Hindlimb muscle (tissue), 1 donor: Measurements from ENCODE around the gene SYT8. TPM values are rescaled to one million over a fixed set of nuclear protein-coding genes. Genes with fewer than 3 reads are reported as not detected.
"Not testable (repeated sequence)": the region's sequence is repeated elsewhere in the genome, so short reads cannot be mapped to it uniquely, and the experiment has no call there.

Source experiments
- DNase-seq: peaks from one replicate; pipeline ENCODE4 v3.0.0-alpha.2; 2013
- polyA plus RNA-seq: library from polyadenylated mRNA; unstranded; fragments of 120-200 nt; gene quantifications from one replicate; pipeline ENCODE4 v1.2.1, GENCODE V29; 2013; ENCODE audit not compliant: insufficient read length

Gene SYT8, protein sequence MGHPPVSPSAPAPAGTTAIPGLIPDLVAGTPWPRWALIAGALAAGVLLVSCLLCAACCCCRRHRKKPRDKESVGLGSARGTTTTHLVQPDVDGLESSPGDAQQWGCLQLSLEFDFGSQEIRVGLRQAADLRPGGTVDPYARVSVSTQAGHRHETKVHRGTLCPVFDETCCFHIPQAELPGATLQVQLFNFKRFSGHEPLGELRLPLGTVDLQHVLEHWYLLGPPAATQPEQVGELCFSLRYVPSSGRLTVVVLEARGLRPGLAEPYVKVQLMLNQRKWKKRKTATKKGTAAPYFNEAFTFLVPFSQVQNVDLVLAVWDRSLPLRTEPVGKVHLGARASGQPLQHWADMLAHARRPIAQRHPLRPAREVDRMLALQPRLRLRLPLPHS
- polyA plus RNA-seq, result 0.44 TPM

GRCh38 chr11:1834779-1835670 is at the start of gene SYT8:
Gene SYT8 (plus strand): TSS chr11:1834990. CDS start chr11:1835106, 116 bp downstream.
- DNase-seq, result no peak

DNA sequence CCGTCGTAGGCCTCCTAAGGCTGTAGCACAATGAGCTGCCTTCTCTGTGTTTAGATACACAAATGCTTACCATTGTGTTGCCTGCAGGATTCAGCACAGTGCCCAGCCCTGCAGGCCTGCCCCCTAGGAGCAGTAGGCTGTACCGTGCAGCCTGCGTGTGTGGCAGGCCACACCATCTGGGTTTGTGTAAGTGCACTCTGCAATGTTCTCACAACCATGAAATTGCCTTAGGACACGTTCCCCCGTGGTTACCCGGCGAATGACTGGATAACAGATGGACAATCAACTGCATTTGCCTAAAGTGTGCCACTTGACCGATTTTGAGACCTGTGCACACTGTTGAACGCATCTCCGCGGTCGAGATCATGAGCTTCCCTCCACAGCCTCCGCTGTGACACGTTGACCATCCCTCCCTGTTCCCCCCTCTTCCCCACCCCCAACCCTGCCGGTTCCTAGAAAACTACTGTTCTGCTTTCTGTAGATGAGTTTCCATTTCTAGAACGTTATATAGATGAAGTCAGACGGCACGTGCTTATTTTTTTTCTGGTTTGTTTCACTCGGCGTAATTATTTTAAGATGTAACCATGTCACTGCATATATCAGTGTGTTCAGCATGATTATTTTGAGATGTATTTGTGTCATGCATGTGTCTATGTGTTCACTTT is 48.9 kb upstream of the SYT8 start:
- DNase-seq, result no peak

DNA sequence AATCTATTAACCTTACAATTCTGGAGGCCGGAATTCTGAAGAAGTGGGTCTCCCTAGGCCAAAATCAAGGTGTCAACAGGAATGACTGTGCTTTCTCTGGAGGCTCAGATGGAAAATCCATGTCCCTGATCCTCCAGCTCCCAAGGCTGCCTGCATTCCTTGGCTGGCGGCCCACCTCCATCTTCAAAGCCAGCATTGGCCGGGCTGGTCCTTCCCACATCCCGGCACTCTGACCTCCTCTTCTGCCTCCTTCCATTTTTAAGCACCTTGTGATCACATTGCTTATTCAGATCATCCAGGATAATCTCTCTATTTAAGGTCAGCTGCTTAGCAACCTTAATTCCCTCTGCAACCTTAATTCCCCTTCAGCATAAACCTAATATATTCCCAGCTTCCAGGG is 48.3 kb upstream of the SYT8 start:
- DNase-seq, result no peak

DNA sequence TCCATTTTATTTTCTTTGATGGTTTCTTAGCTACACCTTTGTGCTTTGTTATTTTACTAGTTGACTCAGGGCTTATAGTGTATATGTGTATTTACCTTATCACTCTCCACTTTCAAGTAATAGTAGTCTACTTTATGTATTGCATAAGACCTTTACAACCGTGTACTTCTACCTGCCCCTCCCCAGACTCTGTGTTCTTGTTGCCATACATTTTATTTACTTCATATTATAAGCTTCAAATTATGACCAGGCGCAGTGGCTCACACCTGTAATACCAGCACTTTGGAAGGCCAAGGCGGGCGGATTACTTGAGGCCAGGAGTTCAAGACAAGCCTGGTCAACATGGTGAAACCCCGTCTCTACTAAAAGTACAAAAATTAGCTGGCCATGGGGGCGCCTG is 42.9 kb upstream of the SYT8 start:
- no peak for DNase-seq

DNA sequence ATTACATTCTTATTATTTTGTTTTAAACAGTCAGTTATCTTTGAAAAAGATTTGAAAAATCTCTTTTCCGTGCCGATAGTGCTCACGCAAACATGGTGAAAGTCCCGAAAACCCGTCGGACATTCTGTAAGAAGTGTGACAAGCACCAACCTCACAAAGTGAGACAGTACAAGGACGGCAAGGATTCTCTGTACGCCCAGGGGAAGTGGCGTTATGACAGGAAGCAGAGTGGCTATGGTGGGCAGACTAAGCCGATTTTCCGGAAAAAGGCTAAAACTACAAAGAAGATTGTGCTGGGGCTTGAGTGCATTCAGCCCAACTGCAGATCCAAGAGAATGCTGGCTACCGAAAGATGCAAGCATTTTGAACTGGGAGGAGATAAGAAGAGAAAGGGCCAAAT is 42.3 kb upstream of the SYT8 start:
- no peak for DNase-seq

- no peak for DNase-seq
Observed at GRCh38 chr11:1793081-1793480, 41.7 kb upstream of the SYT8 start.

- DNase-seq, result no peak
Observed at GRCh38 chr11:1796413-1797011, 38.3 kb upstream of the SYT8 start.

- no peak for DNase-seq
Observed at GRCh38 chr11:1797391-1798125, 37.2 kb upstream of the SYT8 start.

DNA sequence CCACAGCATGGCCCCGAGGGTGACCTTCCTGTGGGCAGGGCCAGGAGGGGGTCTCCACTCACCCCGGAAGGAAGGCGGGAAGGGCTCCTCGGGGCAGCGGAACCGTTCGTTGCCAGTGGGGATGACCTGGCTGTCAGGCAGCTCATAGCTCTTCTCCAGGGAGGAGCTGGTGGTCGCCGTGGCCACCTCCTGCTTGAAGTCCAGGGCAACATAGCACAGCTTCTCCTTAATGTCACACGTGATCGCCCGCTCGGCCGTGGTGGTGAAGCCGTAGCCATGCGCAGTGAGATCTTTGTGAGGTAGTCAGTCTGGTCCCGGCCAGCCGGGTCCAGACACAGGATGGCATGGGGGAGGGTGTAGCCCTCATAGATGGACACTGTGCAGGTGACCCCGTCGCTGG is 31.5 kb upstream of the SYT8 start:
- no peak for DNase-seq

DNA sequence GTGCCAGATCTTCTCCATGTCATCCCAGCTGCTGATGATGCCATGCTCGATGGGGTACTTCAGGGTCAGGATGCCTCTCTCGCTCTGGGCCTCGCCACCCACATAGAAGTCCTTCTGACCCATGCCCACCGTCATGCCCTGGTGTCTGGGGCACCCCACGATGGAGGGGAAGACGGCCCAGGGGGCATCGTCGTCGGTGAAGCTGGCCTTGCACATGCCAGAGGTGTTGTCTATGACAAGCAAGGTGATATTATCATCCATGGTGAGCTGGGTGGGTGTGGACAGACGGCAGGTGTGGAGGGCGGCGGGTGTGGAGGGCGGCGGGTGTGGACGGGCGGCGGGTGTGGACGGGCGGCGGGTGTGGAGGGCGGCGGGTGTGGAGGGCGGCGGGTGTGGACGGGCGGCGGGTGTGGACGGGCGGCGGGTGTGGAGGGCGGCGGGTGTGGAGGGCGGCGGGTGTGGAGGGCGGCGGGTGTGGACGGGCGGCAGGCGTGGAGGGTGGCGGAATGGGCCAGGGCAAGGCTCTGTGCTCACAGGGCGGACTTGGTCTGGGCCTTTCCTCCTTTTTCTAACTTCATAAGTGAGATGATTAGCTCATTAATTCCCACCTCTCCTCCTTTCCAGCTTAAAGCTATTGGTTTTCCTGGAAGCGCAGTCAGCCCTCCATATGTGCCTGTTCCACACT is 30.8 kb upstream of the SYT8 start:
- not testable (repeated sequence) for DNase-seq

DNA sequence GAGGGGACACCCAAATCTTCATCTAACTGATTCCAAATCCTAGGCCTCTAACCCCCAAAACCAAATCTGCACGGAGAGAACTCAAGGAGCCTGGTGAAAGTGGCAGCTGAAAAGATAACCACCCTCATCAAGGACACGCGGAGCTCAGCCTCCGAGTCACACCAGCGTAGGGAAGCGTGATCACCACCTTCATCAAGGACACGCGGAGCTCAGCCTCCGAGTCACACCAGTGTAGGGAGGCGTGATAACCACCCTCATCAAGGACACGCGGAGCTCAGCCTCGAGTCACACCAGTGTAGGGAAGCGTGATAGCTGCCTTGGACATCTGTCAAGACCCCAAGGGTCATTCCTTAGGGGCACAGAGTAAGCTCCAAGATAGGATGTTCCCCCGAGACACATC is 29.3 kb upstream of the SYT8 start:
- DNase-seq, result no peak

DNA sequence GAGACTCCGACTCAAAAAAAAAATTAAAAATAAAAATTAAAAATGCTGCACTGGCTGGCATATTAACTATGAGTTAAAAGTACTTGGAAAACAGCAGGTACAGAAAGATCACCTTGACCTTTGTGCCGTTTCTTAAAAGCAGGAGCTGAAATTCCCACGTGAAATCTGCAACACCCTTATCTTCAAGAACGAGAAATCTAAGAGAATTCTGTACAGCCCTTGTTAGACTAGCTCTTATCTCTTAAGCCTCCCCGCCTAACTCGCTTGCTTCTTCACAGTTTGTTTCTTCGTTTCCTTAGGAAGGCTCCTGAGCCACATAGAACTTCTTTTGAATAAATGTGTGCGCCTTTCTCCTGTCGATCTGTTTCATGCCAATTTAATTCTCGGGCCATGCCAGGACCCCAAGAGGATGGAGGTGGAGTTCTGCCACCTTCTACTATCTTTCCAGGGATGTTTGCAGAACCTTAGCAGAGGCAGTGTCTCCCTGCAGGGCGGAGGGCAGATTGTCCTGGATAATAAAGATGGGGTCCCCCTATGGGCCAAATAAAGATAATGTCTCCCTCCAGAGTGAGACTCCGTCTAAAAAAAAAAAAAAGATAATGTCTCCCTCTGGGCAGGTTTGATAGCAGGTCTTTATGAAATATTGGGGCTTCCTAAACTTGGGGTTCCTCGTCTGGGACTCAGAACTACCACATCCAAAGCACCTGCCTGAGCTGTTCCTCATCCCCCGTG is 27.4 kb upstream of the SYT8 start:
- no peak for DNase-seq

DNA sequence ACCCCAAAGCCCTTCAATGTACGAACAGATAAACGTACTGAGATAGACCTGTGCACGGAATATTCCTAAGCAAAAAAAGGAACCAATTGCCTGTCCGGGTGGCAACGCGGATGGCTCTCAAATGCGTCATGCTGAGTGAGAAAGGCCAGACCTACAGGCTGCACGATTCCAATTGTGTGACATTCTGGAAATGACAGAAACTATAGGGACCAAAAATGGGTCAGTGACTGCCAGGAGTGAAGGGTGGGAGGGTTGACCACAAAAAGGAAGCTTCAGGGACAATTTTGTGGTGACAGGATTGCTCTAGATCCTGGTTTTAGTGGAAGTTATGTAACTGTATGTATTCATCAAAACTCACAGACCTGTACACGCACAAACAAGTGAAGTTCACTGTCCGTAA is 24.0 kb upstream of the SYT8 start:
- no peak for DNase-seq

DNA sequence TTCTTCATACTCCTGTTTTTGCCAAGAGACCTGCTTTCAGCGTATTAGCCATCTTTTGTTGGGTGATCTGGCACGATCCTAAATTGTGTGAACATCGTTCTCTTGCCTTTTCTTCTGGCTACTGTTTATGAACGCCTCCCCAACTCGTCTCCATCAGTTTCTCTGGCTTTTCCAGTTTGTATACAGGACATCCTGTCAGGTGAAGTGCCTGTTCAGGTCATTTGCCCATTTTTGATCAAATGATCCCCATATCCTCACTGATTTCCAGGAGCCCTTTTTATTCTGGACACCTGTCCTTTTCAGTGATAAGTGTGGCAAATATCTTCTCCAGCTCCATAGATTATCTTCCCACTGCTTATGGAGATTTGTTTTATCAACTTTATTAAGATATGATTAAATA is 22.5 kb upstream of the SYT8 start:
- DNase-seq, result no peak

GRCh38 chr11:1812801-1813200 is 22.0 kb upstream of the SYT8 start:
- no peak for DNase-seq

DNA sequence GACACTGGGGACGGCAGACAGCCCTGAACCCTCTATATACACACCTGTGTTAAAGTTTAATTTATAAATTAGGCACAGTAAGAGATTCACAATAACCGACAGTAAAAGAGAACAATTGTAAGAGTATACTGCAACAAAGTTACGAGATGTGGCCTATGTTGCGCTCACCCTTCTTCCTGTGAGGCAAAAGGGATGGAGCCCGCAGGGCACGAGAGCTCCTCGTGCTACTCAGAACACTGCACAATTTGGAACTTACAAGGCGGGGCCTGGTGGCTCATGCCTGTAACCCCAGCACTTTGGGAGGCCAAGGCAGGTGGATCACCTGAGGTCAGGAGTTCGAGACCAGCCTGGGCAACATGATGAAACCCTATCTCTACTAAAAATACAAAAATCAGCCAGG is 21.4 kb upstream of the SYT8 start:
- not testable (repeated sequence) for DNase-seq

DNA sequence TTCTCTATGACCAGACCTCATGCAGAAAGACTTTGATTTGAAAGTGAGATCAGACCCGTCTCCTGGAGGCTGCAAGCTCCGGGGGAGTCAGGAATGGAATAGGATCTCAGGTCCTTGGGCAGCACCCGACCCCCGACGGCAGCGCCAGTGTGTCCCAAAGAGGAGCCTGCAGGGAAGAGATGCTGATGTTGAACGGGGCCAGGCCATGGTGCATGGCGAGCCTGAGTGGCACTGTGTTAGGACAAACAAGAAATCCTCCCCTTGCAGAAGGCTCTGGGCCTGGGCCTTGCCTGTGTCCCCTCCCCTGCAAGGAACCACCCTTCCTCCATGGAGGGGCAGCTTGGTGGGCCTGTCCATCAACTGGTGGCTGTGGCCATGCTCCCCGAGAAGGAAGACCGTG is 20.1 kb upstream of the SYT8 start:
- DNase-seq, result no peak

DNA sequence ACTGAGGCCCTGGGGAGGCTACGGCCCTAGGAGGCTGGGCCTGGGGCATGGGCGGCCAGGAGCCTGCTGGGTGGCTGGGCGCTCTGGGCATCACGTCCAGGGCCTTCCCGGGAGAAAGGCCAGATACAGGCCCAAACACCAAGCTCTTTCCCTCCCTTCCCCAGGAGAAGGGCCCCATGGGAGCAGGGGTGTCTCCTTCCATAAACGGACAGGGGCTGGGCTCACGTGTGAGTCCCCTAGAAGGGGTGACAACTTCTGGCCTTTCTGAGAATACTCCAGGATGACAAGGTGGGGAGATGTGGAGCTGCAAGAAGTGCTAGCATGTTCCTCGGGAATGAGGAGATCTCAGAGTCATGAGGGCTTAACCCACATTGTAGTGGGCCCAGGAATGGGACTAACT is 19.5 kb upstream of the SYT8 start:
- DNase-seq, result no peak

- no peak for DNase-seq
Observed at GRCh38 chr11:1815751-1816150, 19.0 kb upstream of the SYT8 start.

DNA sequence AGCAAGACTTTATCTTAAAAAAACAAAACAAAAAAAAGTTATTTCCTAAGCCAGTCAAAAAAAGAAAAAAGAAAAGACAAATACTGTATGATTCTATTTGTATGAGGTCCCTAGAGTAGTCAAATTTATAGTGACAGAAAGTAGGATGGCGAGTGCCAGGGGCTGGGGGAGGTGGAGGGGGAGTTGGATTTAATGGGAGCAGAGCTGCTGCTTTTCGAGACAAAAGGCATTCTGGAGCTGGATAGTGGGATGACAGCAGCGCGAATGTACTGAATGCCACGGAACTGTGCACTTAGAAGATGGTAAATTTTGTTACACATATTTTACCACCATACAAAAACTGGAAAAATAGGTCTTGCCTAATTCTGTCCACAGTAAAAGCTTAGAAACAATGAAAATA is 17.8 kb upstream of the SYT8 start:
- DNase-seq, result no peak

DNA sequence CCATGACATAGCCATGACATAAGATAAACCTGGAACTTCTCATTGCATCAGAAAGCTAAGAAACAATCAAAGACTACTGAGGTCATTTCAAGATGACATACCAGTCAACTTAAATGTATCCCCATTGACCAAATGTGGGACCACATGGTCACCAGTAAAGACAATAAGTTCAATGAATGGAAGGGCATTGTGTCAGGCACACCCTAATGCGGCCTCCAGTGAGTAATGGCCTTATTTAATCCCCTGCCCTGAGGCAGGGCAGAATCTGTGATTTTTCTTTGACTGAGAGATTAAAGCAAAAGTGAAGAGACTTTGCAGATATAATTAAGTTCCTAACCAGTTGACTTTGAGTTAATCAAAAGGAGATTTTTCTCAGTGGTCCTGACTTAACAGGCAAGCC is 17.3 kb upstream of the SYT8 start:
- DNase-seq, result no peak
